Aorta (tissue), 5 donors: ENCODE measurements around the gene SMIM24. TPM values are rescaled to one million over a fixed set of nuclear protein-coding genes. Genes with fewer than 3 reads are reported as not detected.

Experiments
- ATAC-seq: fragments of 200-7000 bp; cut with Tn5 transposase; one replicate; pipeline ENCODE4 v1.9.1; 2022; ENCODE audit warnings: moderate library complexity; ENCODE audit not compliant: low FRiP score
- DNase-seq, 2 donors: peaks; one replicate each; pipeline ENCODE4 v3.0.0-alpha.2; 2020
- H3K27ac ChIP-seq, 2 donors: one replicate each; pipeline ENCODE4 v1.5.1; 2013; ENCODE audit warnings: low read length in 2 of 2, mild to moderate bottlenecking in 2 of 2, moderate library complexity in 2 of 2, control low read depth in 1 of 2, inconsistent platforms in 1 of 2, low read depth in 1 of 2
- H3K27me3 ChIP-seq, 2 donors: one replicate each; pipeline ENCODE4 v1.6.1; 2013; ENCODE audit warnings: control low read depth in 1 of 2, low read length in 1 of 2, mild to moderate bottlenecking in 1 of 2, moderate library complexity in 1 of 2; ENCODE audit not compliant: insufficient read depth in 2 of 2, control insufficient read depth in 1 of 2
- H3K36me3 ChIP-seq, 2 donors: one replicate each; pipeline ENCODE4 v1.6.1; 2013; ENCODE audit warnings: control low read depth in 1 of 2, low read length in 1 of 2, mild to moderate bottlenecking in 1 of 2; ENCODE audit not compliant: insufficient read depth in 2 of 2, control insufficient read depth in 1 of 2
- H3K4me1 ChIP-seq, 2 donors: one replicate each; pipeline ENCODE4 v1.6.1; 2013; ENCODE audit warnings: low read length in 2 of 2, control low read depth in 1 of 2, mild to moderate bottlenecking in 1 of 2, moderate library complexity in 1 of 2; ENCODE audit not compliant: insufficient read depth in 2 of 2, control insufficient read depth in 1 of 2
- H3K4me3 ChIP-seq, 2 donors: one replicate each; pipeline ENCODE4 v1.5.1; 2013; ENCODE audit warnings: low read length in 2 of 2, control low read depth in 1 of 2, mild to moderate bottlenecking in 1 of 2
- H3K9me3 ChIP-seq: one replicate; pipeline ENCODE4 v1.6.1; 2013; ENCODE audit warnings: mild to moderate bottlenecking, low read length; ENCODE audit not compliant: control insufficient read depth
- WGBS, 2 donors: extraction: QIAGEN DNeasy Blood & Tissue Kit; methylation state at CpG; one replicate each; pipeline ENCODE4 v1.1.7; 2013; 5-methylcytosine and 5-hydroxymethylcytosine counted together
- intact Hi-C, 2 donors: fragments of 100-400 bp; cut with DNase I; formaldehyde crosslinking; loops; one replicate each; pipeline versions ENCODE4 v1.14.2 to v1.15.0; 2022
- polyA plus RNA-seq, 2 donors: library from polyadenylated mRNA; stranded (reverse); fragments of 200-250 nt; gene quantifications; one replicate each; pipeline ENCODE4 v1.2.3, GENCODE V29; 2013
- total RNA-seq, 2 donors: library from RNA; stranded (reverse); fragmentation: NEBNext Ultra II Directional; extraction: Animal tissue kit (Norgen Biotek cat#: 25700); gene quantifications; one replicate each; pipeline ENCODE4 v1.2.1, GENCODE V29; 2021
- donor health status: healthy with polysubstance abuse.
- donor health status: Bipolar disorder and iron deficiency.
- donor health status: DM: no; HTN: no; CAD: no.
- donor health status: DM: no; HTN: no; CAD: no.
- donor health status: DM: yes; HTN: yes; CAD: no.

The SMIM24 gene
- total and polyA plus RNA-seq, 4 donors: 0.67 to 62.6 TPM; not detected in 2

DNA sequence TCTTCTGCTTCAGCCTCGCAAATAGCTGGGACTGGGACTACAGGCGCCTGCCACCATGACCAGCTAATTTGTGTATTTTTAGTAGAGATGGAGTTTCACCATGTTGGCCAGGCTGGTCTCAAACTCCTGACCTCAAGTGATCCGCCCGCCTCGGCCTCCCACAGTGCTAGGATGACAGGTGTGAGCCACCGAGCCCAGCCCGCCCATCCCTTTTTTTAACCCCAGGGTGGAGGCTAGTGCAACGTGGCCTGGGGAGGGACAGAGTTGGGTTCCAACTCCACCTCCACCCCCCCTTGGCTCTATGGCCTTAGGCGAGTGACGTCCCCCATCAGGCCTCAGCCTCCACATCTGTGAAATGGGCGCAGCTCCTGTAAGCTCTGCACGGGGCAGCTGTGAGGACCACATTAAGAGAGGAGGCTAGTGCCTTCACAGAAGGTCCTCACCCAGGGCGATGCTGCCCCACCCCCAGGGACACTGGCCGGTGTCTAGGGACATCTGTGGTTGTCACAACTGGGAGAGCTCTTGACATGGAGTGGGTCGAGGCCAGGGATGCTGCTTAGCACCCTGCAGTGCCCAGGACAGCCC is 37.7 kb downstream of the SMIM24 start:
- no peak overlapping the region for H3K27ac ChIP-seq
- ATAC-seq: no peak

DNA sequence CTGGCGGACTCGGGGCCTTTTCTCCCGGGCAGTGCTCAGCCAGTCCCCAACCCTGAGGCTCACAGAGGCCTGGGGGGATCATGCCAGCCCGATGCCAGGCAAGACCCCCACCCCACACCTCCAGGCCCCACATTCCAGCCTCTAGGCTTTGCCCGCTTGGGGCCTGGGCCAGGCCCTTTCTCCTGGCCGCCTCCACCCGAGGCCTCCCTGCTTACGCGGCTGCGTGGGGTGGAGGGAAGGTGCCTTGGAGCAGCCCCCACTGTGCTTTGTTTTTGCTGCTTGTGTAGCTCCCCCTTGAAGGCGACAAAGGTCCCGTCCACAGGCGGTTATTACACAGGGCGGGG is 38.4 kb downstream of the SMIM24 start:
- ATAC-seq (no peak), DNase-seq (no peak)
- no peaks in the 10 kb centered on the region for H3K4me1 ChIP-seq
- H3K27ac ChIP-seq: no peak overlapping the region
- H3K36me3 ChIP-seq: peaks cover 0 to 5% of the 10 kb centered on the region in 2 donors
- no peaks in the 10 kb centered on the region for H3K9me3 ChIP-seq
- H3K4me3 ChIP-seq: no peak overlapping the region
- intact Hi-C loops: no loop called here
- no peaks in the 10 kb centered on the region for H3K27me3 ChIP-seq
- 43 to 54% methylated on average over 14 of the region's 14 CpGs for WGBS, 2 donors

More for the DNA sequence above, 37.7 kb downstream of the SMIM24 start:
- Histone ChIP-seq H3K4me1 (no peaks in the 10 kb centered on the region), H3K27me3 (no peaks in the 10 kb centered on the region), H3K9me3 (no peaks in the 10 kb centered on the region), H3K36me3 (peaks cover 0 to 5% of the 10 kb centered on the region in 2 donors), H3K4me3 (no peak overlapping the region)
- DNase-seq: no peak
- WGBS, 2 donors: 81 to 88% methylated on average over 15 of the region's 15 CpGs
- intact Hi-C loops: no loop called here

DNA sequence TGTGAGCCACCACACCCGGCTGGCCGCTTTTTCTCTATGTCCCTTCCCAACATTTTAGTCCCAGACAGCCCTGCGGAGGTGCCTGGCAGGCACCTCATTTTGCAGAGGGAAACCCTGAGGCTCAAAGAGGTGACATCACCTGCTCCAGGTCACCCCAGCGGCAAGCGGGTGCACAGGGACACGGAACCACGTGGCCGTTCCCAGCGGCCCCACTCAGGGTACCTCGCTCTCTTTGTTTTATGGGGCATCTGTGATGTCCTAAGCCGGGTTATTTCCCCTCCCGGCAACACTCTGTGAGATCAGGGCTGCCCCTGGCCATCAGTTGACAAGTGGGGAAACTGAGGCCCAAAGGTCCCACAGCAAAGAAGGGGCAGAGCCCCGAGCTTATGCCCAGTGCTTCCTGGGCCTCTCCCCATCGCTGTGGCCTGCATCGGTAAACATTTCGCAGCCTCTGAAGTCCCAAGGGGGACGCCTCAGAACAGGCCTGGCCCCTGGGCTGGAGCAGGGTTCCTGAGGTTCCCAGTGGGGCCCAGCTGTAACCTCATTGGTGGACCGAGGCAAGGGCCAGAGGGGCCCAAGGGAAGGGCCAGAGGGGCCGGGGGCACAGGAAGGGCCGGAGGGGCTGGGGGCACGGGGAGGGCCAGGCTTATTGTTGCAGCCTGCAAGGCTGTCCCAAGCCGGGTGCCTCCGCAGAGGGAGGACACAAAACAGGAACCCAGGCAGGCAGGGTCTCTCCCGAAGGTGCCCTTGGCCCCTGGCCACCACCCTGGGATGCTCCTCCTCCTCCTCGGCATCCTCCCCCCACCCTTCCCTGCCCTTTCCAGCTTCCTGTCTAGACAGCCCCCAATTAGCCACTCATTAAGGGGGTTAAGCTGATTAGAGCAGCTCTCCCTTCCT is 39.0 kb downstream of the SMIM24 start:
- no peaks in the 10 kb centered on the region for H3K9me3 ChIP-seq
- 64 to 66% methylated on average over 25 of the region's 25 CpGs for WGBS, 2 donors
- no peak overlapping the region for H3K27ac ChIP-seq
- no peaks in the 10 kb centered on the region for H3K27me3 ChIP-seq
- ATAC-seq: peak; percentile 34
- no peaks in the 10 kb centered on the region for H3K4me1 ChIP-seq
- H3K36me3 ChIP-seq: peaks cover 0 to 5% of the 10 kb centered on the region in 2 donors
- H3K4me3 ChIP-seq: no peak overlapping the region
- DNase-seq: peak in 1 of 2 donors; percentile 74
- intact Hi-C loops: no loop called here

DNA sequence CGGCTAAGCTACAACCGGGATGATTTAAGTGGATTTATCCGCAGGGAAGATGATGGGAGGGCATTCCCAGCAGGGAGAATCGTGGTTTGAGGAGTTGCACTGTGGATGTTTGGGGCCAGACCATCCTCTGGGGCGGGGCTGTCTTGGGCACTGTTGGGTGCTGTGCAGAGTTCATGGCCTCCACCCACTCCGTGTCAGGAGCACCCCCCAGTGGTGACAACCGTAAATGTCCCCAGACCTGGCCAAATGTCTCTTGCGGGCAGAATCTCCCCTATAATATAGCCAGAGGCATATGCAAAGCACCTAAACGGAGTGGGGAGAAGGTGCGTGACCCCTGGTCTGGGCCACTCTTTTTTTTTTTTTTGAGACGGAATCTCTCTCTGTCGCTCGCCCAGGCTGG is 40.2 kb downstream of the SMIM24 start:
- ATAC-seq: no peak
- no peaks in the 10 kb centered on the region for H3K9me3 ChIP-seq
- intact Hi-C loops: no loop called here
- H3K4me1 ChIP-seq: no peaks in the 10 kb centered on the region
- WGBS, 2 donors: 63 to 73% methylated on average over 13 of the region's 13 CpGs
- DNase-seq: peak; percentile 70 to 82
- no peaks in the 10 kb centered on the region for H3K27me3 ChIP-seq
- peaks cover 0 to 5% of the 10 kb centered on the region in 2 donors for H3K36me3 ChIP-seq
- no peak overlapping the region for H3K27ac ChIP-seq
- H3K4me3 ChIP-seq: no peak overlapping the region

DNA sequence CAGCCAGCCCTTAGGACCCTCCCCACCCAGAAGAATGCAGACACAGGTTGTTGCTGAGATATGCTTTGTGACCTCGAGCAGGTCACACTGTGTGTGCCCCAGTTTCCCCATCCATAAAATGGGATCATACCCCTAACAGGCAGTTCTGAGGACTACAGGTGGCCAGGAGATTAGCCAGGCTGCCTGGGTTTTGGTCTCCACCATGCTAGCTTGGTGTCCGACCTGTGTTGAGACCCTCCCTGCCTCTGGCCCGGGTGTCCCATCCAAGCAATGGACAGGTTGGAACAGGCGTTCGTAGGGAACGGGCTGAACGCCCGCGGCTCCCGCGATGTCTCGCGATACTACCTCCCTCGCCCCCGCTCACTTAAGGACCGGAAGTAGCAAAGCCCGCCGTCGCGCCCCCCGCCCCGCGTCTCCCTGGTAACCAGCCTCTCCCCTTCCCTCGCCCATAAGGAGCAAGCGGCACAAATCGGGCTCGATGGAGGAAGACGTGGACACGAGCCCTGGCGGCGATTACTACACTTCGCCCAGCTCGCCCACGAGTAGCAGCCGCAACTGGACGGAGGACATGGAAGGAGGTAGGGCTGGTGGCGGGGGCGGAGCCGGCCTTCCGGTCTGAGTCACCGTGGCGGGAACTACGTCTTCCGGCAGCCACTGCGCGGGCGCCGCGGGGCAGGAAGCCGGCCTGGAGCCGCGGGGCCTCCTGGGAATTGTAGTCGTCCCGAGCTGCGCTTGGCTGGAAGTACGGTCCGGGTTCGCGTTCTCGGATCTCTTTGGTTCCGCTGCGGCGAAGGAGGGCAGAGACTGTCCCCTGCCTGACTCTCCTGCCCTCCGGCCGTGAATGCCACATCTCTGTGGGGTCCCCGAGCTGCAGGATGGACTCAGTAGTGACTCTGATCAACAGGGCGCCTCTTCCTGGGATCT is 45.4 kb downstream of the SMIM24 start:
- intact Hi-C loops: loop anchor here (5.0 kb wide), 2 partner anchors 32 to 37 kb away; no protein-coding TSS in a partner anchor
- Histone ChIP-seq H3K27ac (peak overlapping the region in 1 of 2 donors; percentile 58), H3K36me3 (peaks cover 0 to 5% of the 10 kb centered on the region in 2 donors), H3K4me3 (no peak overlapping the region), H3K4me1 (no peaks in the 10 kb centered on the region), H3K27me3 (no peaks in the 10 kb centered on the region), H3K9me3 (no peaks in the 10 kb centered on the region)
- peak; percentile 97 for ATAC-seq
- 3 to 4% methylated on average over 49 to 67 of the region's 67 CpGs for WGBS, 2 donors
- DNase-seq: peak; percentile 99 to 100

DNA sequence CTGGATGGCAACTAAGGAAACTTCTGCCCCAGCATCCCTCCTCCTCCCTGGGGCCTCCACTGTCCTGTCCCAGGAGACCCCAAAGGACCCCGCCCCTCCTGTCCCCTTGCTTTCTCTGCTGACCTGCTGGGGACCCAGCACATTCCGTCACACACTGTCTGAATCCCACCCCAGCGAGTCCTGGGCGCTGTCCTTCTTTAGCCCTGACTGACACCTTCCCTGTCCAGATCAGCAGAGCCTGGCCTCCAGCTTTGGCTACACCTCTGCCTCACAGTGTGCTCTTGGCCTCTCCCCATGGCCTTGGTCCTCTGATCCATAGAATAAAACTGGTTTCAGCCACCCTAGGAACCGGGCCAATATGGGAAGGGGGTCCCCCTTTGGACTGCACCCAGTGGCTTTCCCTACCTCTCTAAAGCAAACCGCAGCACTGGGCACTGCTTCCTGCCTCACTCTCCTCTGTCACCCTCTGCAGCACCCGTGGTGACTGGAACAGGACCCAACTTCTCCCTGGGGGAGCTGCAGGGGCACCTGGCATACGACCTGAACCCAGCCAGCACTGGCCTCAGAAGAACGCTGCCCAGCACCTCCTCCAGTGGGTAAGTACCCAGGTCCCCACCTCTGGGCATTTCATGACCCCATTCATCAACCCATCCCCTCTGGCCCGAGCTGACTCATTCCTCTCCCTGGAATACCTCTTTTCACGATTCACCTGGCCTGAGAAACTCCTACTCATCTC is 46.4 kb downstream of the SMIM24 start:
- Histone ChIP-seq H3K36me3 (peaks cover 0 to 5% of the 10 kb centered on the region in 2 donors), H3K4me1 (no peaks in the 10 kb centered on the region), H3K27ac (peak overlapping the region in 1 of 2 donors; percentile 32), H3K27me3 (no peaks in the 10 kb centered on the region), H3K4me3 (no peak overlapping the region), H3K9me3 (no peaks in the 10 kb centered on the region)
- ATAC-seq: no peak
- intact Hi-C loops: loop anchor here (5.0 kb wide), 2 partner anchors 33 to 38 kb away; no protein-coding TSS in a partner anchor
- no peak for DNase-seq
- 89 to 90% methylated on average over 11 of the region's 11 CpGs for WGBS, 2 donors

DNA sequence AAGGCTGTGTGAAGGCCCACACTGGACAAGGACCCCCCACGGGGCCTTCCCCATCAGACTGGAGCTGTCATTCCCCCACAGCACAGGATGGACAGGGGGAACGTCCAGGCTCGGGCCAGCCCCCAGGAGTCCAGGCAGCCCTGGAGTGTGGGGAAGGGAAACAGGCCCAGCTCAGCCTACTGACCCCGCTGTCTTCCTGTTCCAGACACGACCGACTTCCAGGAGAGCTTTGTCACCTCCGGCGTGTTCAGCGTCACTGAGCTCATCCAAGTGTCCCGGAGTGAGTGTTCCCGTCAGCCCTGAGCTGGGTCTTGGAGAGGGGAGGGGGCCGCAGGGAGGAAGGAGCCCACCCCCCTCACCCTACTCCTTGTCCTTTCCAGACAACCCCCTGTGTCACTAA is 47.0 kb downstream of the SMIM24 start:
- WGBS, 2 donors: 78 to 81% methylated on average over 12 of the region's 12 CpGs
- no peak for ATAC-seq
- Histone ChIP-seq H3K4me3 (no peak overlapping the region), H3K9me3 (no peaks in the 10 kb centered on the region), H3K27ac (peak overlapping the region in 1 of 2 donors; percentile 15), H3K36me3 (peaks cover 0 to 3% of the 10 kb centered on the region in 2 donors), H3K4me1 (no peaks in the 10 kb centered on the region), H3K27me3 (no peaks in the 10 kb centered on the region)
- DNase-seq: no peak
- intact Hi-C loops: loop anchor here (5.0 kb wide), 2 partner anchors 34 to 39 kb away; no protein-coding TSS in a partner anchor
